IPS-15b (cell line): ENCODE data around the gene CCDC91.

Experiments
- H3K27me3 ChIP-seq: one replicate; pipeline ENCODE4 v1.6.1; 2013; ENCODE audit warnings: low read length; ENCODE audit not compliant: control insufficient read depth, insufficient read depth
- H3K36me3 ChIP-seq: one replicate; pipeline ENCODE4 v1.6.1; 2013; ENCODE audit warnings: low read length; ENCODE audit not compliant: control insufficient read depth, insufficient read depth
- H3K4me1 ChIP-seq: one replicate; pipeline ENCODE4 v1.6.1; 2013; ENCODE audit warnings: mild to moderate bottlenecking, low read length; ENCODE audit not compliant: control insufficient read depth, insufficient read depth
- H3K4me3 ChIP-seq: one replicate; pipeline ENCODE4 v1.5.1; 2013; ENCODE audit warnings: low read depth, low read length
- H3K9ac ChIP-seq: one replicate; pipeline ENCODE4 v1.6.1; 2013; ENCODE audit warnings: low read depth, mild to moderate bottlenecking, low read length
- H3K9me3 ChIP-seq: one replicate; pipeline ENCODE4 v1.6.1; 2013; ENCODE audit warnings: mild to moderate bottlenecking, low read length; ENCODE audit not compliant: control insufficient read depth, insufficient read depth

Gene CCDC91

DNA sequence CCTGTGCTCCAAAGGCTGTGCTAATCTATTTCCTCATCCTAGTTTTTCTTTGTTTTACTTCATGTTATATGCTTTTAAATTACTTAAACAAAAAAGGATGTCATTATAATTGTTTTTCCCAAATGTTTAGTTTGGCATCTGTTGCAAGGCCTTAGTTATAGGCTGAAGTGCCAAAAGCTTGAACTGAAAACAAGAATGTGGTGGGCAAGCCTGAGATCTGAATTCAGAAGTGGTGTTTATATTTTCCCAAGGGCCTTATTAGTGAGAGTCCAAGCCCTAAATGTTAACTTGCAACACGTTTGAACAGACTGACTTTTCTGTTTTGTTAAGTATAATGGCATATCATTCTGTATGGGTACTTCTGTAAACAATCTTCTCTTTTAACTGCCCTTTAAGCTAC is 326.8 kb downstream of the CCDC91 start:
- H3K36me3 ChIP-seq, result no peaks in the 10 kb centered on the region
- H3K9ac ChIP-seq, result no peak overlapping the region
- H3K27me3 ChIP-seq, result no peaks in the 10 kb centered on the region
- H3K9me3 ChIP-seq, result no peaks in the 10 kb centered on the region
- H3K4me3 ChIP-seq, result no peak overlapping the region
- no peaks in the 10 kb centered on the region for H3K4me1 ChIP-seq

DNA sequence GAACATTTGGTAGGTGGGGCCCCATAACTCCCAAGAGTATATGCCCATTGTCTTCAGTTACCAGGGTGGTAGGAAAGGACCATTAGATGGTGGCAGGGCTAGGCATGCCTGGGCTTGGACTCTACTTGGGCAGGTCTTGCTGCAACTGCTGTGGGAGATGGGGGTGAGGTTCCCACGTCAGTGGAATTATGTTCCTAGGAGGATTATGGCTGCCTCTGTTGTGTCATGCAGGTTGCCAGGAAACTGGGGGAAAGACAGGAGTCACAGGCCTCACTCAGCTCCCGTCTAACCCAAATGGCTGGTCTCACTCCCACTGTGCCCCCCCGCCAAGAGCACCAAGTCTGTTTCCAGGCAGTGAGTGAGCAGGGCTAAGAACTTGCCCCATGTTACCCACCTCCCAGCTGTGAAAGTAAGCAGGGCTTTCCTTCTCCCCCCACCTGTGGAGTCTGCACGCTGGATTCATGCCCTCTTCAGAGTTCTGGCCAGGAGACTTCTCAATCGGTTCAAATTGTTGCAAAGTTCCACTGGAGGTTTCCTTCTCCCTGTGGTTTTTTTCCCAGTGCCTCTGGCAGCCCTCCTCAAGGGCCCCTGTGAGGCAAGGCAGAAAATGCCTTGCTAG is 337.5 kb downstream of the CCDC91 start:
- Histone ChIP-seq H3K4me3 (no peak overlapping the region), H3K9me3 (no peaks in the 10 kb centered on the region), H3K4me1 (no peaks in the 10 kb centered on the region), H3K9ac (no peak overlapping the region), H3K36me3 (no peaks in the 10 kb centered on the region), H3K27me3 (no peaks in the 10 kb centered on the region)

DNA sequence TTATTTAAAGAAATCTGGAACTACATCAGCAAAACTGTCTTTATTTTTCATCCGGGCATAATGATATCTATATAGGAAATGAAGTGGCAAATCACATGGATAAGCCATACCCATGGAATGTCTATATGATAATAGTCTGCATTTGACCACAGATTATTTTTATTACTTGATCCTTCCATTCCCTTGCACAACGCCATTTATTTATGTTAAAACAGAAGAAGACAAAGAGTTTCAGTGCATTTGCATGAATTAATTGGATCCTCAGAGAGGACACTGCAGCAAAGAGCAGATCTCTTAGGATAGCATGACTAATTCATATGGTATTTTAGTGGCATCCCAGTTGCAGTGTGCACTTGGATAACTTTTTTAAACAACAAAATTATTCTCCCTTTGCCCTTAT is 345.0 kb downstream of the CCDC91 start:
- Histone ChIP-seq H3K4me3 (no peak overlapping the region), H3K27me3 (no peaks in the 10 kb centered on the region)

DNA sequence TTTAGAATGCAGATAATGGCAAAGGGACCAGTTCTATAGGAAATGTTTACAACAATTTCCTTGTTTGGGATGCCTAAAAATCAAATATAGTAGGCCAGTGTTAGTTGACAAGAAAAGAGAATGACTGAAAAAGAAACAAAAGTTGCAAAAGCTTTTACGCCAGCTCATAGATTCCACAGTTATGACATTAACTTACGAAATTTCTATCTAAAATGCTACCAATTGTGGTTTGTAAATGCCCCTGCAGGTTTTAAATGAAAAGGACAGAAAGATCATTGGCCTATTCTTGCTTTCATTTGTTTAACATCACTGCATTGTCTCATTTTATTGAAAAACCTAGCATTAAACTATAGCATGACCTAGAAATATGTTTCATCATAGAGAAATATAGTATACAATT is 345.8 kb downstream of the CCDC91 start:
- H3K27me3 ChIP-seq, result no peaks in the 10 kb centered on the region
- H3K9me3 ChIP-seq, result no peaks in the 10 kb centered on the region
- no peaks in the 10 kb centered on the region for H3K36me3 ChIP-seq
- H3K4me3 ChIP-seq, result no peak overlapping the region
- H3K4me1 ChIP-seq, result no peaks in the 10 kb centered on the region
- no peak overlapping the region for H3K9ac ChIP-seq

More for the DNA sequence above, 345.0 kb downstream of the CCDC91 start:
- Histone ChIP-seq H3K4me1 (no peaks in the 10 kb centered on the region), H3K36me3 (no peaks in the 10 kb centered on the region), H3K9ac (no peak overlapping the region), H3K9me3 (no peaks in the 10 kb centered on the region)

DNA sequence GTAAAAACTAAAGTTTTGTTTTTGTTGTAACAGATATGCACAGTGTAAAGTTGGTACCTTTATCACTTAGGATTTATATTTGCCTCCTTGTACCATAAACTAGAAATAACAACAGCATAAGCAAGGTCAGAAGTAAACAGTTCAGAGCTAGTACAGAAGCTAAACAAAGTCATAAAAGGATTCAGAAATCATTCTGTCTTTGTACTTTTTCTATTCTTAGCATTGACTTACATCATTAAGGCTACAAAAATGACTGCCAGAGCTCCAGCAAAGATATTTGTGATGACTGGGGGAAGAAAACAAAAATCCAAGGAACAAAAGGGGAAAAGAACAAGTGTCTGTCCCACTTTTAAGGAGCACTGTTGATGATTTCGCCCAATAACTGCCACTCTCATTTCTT is 347.2 kb downstream of the CCDC91 start:
- Histone ChIP-seq H3K9ac (no peak overlapping the region), H3K27me3 (no peaks in the 10 kb centered on the region), H3K4me3 (no peak overlapping the region), H3K36me3 (no peaks in the 10 kb centered on the region), H3K9me3 (no peaks in the 10 kb centered on the region), H3K4me1 (no peaks in the 10 kb centered on the region)

DNA sequence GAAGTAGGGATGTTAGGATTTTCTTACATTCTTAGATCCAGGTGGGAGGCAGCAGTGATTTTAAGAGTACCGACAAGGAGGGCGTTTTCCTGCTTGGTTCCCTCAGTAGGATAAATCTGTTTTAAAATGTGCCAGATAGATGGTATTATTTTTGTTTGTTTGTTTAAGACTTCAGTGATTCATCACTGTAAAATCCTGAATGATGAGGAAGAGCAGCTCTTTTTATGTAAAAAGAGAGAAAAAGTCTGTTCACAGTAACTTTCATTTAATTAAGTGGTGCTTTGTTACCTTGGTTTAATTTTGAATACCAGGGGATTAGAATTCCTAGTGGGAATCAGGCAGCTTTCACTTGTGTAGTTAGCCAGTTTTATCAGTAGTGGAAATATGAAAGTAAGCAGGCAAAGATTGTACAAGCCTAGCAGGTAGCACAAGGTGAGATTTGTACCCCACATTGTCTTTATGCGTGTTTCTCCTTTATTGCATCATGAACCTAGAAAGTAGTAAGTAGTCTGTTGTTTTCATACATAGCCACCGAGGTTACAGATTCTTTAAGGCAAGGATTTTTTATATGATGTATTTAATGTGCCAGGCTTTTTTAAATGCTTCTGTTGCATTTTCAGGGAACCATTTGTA is 349.6 kb downstream of the CCDC91 start:
- H3K4me1 ChIP-seq, result no peaks in the 10 kb centered on the region

DNA sequence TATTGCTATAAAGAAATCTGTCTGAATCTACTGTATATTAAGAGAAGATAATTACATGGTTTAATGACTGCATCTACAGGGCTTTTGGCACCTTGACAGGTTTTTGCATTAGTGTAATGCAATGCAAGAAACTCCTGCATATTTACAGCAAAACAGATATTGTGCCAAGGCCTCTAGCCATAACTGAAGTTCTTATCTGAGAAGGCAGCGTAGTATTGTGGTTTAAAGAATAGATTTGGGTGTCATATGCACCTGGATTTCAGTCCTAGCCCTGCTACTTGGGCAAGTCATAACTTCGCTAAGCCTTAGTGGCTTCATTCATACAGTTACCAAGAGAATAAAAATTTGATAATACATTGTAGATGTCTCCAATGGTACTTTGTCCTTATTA is 350.1 kb downstream of the CCDC91 start:
- Histone ChIP-seq H3K4me3 (no peak overlapping the region), H3K4me1 (no peaks in the 10 kb centered on the region), H3K9ac (no peak overlapping the region), H3K36me3 (no peaks in the 10 kb centered on the region), H3K27me3 (no peaks in the 10 kb centered on the region), H3K9me3 (no peaks in the 10 kb centered on the region)

More for the DNA sequence above, 349.6 kb downstream of the CCDC91 start:
- Histone ChIP-seq H3K27me3 (no peaks in the 10 kb centered on the region), H3K4me3 (no peak overlapping the region), H3K9me3 (no peaks in the 10 kb centered on the region), H3K36me3 (no peaks in the 10 kb centered on the region), H3K9ac (no peak overlapping the region)

DNA sequence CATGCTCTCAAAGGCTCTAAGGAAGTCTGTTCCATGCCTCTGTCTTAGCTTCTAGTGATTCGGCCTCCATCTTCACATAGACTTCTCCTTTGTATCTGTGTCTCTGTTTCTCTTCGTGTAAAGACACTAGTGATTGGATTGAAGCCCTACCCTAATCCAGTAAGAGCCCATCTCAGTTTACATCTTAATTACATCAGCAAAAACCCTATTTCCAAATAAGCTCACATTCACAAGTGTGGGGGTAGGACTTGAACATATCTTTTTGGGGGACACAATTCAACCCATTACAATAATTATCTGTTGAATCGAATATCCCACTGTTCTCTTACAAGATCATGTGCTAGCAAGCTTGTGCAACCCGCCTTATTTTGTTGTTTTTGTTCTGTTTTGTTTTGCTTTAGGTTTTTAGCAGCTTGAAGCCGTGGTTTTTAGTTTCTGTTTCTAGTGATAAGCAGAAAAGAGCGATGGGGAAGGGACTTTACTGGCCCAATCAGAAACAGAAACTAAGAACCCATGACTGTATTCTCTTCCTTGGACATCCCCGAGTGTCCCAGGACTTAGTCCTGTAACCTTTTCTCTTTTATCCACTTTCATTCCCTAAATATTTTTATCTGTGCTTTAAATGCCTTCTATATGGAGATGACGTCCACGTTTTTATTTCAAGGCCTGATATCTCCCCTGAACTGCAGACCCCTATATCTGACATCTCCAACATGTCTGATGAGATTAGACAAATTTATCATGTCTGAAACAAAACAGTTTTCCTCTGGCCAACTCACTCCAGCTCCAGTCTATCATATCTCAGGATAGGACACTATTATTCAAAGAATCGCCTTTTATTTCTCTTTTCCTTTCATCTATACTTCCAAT is 353.0 kb downstream of the CCDC91 start:
- Histone ChIP-seq H3K4me1 (no peaks in the 10 kb centered on the region), H3K27me3 (no peaks in the 10 kb centered on the region), H3K9ac (no peak overlapping the region), H3K9me3 (no peaks in the 10 kb centered on the region), H3K4me3 (no peak overlapping the region), H3K36me3 (no peaks in the 10 kb centered on the region)

DNA sequence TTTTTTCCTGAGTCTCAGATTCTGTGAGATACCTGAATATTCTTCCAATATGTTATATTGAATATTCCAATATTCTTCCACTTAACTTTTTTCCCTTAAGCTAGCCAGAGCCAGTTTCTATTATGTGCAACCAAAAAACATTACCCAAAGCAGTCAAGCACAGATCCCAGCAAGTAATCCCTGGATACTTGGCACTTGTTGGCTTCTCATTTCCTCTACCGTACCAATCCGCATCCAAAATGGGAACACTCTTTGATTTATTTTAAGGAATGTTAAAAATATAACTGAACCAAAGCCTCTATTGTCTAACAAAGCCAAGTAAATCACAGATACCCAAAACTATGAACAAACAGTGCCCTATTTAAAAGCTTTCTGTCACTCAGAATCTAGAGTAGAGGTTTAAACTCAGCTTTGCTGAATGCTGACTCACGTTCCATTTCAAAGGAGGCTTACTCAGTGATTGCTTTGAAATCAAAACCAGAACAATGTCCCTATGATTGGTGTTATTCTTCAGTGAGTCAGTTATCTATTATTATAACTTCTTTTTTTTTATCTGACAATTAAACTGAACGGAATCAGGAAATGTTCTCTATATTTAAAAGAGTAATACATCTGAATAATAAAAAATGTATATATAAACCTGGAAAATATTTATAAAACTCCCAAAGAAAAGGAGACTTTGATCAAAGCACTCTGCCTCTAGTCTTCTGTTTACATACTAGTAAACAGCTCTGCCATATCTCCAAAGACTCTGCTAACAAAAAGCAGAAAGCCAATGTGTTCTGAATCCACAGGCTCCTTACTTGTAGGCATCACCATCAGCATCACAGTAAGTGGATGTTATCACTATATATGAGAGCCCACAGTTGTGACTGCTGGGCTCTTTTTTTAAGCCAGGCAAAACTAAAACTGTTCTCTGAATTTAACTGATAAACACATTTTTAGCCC is 360.8 kb downstream of the CCDC91 start:
- peaks cover 13% of the 10 kb centered on the region for H3K4me1 ChIP-seq
- no peaks in the 10 kb centered on the region for H3K27me3 ChIP-seq
- no peaks in the 10 kb centered on the region for H3K9me3 ChIP-seq
- H3K4me3 ChIP-seq, result no peak overlapping the region
- H3K9ac ChIP-seq, result no peak overlapping the region
- no peaks in the 10 kb centered on the region for H3K36me3 ChIP-seq

DNA sequence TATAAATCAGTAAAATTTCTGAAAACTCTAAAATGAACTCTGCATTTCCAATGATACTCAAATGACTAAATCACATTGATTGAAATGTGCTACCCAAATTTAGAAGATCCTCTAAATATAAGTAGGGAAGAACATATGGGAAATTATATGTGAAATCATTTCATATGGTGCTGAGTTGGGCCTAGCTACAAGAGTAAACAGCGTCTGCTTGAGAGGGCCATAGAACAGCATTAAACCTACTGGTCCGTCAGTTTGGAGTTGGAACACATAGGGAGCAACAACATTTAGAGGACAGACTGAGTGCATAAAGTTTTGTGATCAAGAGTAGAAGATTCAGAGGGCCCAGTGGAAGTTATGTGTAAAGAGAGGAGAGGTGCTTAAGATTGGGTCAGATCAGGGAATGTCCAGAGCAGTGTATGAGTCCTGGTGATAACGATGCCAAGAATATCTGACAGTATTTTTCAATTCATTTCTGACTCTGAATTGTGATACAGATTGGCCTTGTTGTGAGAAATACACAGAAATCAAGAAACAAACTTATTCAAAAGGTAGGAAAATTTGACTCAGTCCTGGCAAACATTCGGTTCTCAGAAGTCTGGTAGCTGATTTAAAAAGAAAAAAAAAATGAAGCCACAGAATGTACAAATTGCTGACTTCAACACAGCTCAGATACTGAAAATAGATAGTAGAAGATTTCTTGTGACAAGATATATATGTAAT is 362.2 kb downstream of the CCDC91 start:
- Histone ChIP-seq H3K4me1 (peaks cover 13% of the 10 kb centered on the region), H3K9ac (no peak overlapping the region)

DNA sequence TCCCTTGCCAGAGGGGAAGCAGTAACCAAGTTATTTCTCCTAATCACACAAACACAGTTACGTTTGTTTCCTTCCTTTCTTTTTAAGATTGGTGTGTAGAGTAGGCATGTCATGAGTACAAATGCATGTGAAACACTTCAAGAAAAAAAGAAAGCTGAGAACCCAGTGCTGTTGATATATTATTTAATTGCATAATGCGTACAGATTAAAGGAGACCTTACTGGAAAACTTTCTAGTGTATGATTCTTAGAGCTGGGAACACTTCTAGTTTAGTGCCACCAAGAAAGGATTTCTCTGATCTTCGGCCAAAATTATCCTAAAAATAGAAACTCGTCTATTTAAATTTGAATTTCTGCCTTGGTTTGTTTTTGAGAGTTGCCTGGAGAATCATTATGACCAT is 365.5 kb downstream of the CCDC91 start:
- H3K4me1 ChIP-seq, result peaks cover 12% of the 10 kb centered on the region
- H3K9ac ChIP-seq, result no peak overlapping the region
- H3K4me3 ChIP-seq, result no peak overlapping the region
- H3K36me3 ChIP-seq, result no peaks in the 10 kb centered on the region
- no peaks in the 10 kb centered on the region for H3K9me3 ChIP-seq
- H3K27me3 ChIP-seq, result no peaks in the 10 kb centered on the region

More for the DNA sequence above, 362.2 kb downstream of the CCDC91 start:
- H3K36me3 ChIP-seq, result no peaks in the 10 kb centered on the region
- H3K27me3 ChIP-seq, result no peaks in the 10 kb centered on the region
- no peak overlapping the region for H3K4me3 ChIP-seq
- no peaks in the 10 kb centered on the region for H3K9me3 ChIP-seq
